22Rv1 (cell line): ENCODE results near the gene POMZP3.
"Not testable (repeated sequence)": the region's sequence is repeated elsewhere in the genome, so short reads cannot be mapped to it uniquely, and the experiment has no call there.

Experiments used
- CTCF ChIP-seq: fragments of 450-650 bp; IDR thresholded peaks from 2 replicates; pipeline ENCODE4 v1.5.1; 2017; ENCODE audit warnings: mild to moderate bottlenecking
- ZFX ChIP-seq: fragments of 450-650 bp; IDR thresholded peaks from 2 replicates; pipeline ENCODE4 v1.6.1; 2017; ENCODE audit warnings: antibody characterized with exemption, borderline replicate concordance

GRCh38 chr7:76673346-76673745, 46.3 kb upstream of the POMZP3 start:
- not testable (repeated sequence) for TF ChIP-seq CTCF, ZFX
